PC-9 (cell line): ENCODE results near the gene MOV10L1. TPM values are rescaled to one million over a fixed set of nuclear protein-coding genes. Genes with fewer than 3 reads are reported as not detected.
A peak's percentile ranks its signal among the peaks of the same experiment; 100 is the strongest.

Experiments used
- BruUV-seq: library from RNA; stranded (reverse); fragments of 400-500 nt; replicated peaks from 2 replicates; lab custom pipeline; 2021; lab: Mats Ljungman, UMichigan
- CTCF ChIA-PET: fragments of 300-600 bp; sonication (Branson Sonifier 250); formaldehyde crosslinking; loops from one replicate; lab custom pipeline; 2022; ENCODE audit warnings: antibody characterized with exemption; lab: Charles Lee
- POLR2A ChIA-PET: fragments of 300-600 bp; sonication (Branson Sonifier 250); formaldehyde crosslinking; loops from one replicate; lab custom pipeline; 2022; ENCODE audit warnings: antibody characterized with exemption; ENCODE audit not compliant: unreplicated experiment; lab: Charles Lee
- DNase-seq, 2 experiments: peaks; one replicate each; pipeline versions ENCODE4 v3.0.0 to v3.0.0-alpha.2; 2015 to 2022; ENCODE audit warnings: mixed read lengths in 1 of 2
- H2AFZ ChIP-seq: fragments of 200-600 bp; sonication (generic); 2 replicates; pipeline ENCODE4 v1.8.1; 2017; ENCODE audit warnings: antibody characterized with exemption
- H3F3A ChIP-seq: fragments of 200-600 bp; sonication (generic); 2 replicates; pipeline ENCODE4 v1.8.1; 2017; ENCODE audit warnings: antibody characterized with exemption, mild to moderate bottlenecking, low read depth; ENCODE audit not compliant: insufficient read depth
- H3K27ac ChIP-seq: fragments of 200-600 bp; sonication (generic); 2 replicates; pipeline ENCODE4 v1.6.1; 2016; ENCODE audit warnings: mixed run types
- H3K27me3 ChIP-seq: fragments of 200-600 bp; sonication (generic); 2 replicates; pipeline ENCODE4 v1.6.1; 2016; ENCODE audit warnings: low read depth, mixed run types; ENCODE audit not compliant: insufficient read depth
- H3K36me3 ChIP-seq: fragments of 200-600 bp; sonication (generic); 2 replicates; pipeline ENCODE4 v1.6.1; 2016; ENCODE audit warnings: low read depth, mixed run types
- H3K4me1 ChIP-seq: fragments of 200-600 bp; sonication (generic); replicated peaks from 2 replicates; pipeline ENCODE4 v1.6.1; 2016; ENCODE audit warnings: mixed run types; ENCODE audit not compliant: insufficient read depth
- H3K4me2 ChIP-seq: fragments of 200-600 bp; sonication (generic); 2 replicates; pipeline ENCODE4 v1.6.1; 2017; ENCODE audit warnings: mixed run types
- H3K4me3 ChIP-seq: fragments of 200-600 bp; sonication (generic); 2 replicates; pipeline ENCODE4 v1.6.1; 2016; ENCODE audit warnings: mixed run types
- H3K79me2 ChIP-seq: fragments of 200-600 bp; sonication (generic); 2 replicates; pipeline ENCODE4 v1.6.1; 2017; ENCODE audit warnings: low read depth, mixed run types
- H3K9me2 ChIP-seq: fragments of 200-600 bp; sonication (generic); 2 replicates; pipeline ENCODE4 v1.8.1; 2017; ENCODE audit warnings: mild to moderate bottlenecking; ENCODE audit not compliant: insufficient read depth
- H3K9me3 ChIP-seq: fragments of 200-600 bp; sonication (generic); 2 replicates; pipeline ENCODE4 v1.8.1; 2016; ENCODE audit warnings: low read depth; ENCODE audit not compliant: insufficient read depth
- H4K20me1 ChIP-seq: fragments of 200-600 bp; sonication (generic); 2 replicates; pipeline ENCODE4 v1.8.1; 2017; ENCODE audit not compliant: insufficient read depth
- CTCF ChIP-seq: fragments of 200-600 bp; sonication (generic); conservative IDR thresholded peaks from 2 replicates; pipeline ENCODE4 v1.6.1; 2017; ENCODE audit warnings: mixed run types, antibody characterized with exemption, mild to moderate bottlenecking, moderate library complexity
- EZH2 ChIP-seq: fragments of 200-600 bp; sonication (generic); IDR thresholded peaks from 2 replicates; pipeline ENCODE4 v1.8.0; 2017; ENCODE audit warnings: antibody characterized with exemption, low read depth
- intact Hi-C: fragments of 100-400 bp; cut with micrococcal nuclease; formaldehyde crosslinking; loops from one replicate; pipeline ENCODE4 v1.10.0; 2022; ENCODE audit not compliant: unreplicated experiment
- total RNA-seq: library from RNA; stranded (reverse); gene quantifications from 2 replicates; pipeline ENCODE4 v1.2.3, GENCODE V29; 2021

Gene MOV10L1
- total RNA-seq, 1 experiment from 2014 or later: not detected

DNA sequence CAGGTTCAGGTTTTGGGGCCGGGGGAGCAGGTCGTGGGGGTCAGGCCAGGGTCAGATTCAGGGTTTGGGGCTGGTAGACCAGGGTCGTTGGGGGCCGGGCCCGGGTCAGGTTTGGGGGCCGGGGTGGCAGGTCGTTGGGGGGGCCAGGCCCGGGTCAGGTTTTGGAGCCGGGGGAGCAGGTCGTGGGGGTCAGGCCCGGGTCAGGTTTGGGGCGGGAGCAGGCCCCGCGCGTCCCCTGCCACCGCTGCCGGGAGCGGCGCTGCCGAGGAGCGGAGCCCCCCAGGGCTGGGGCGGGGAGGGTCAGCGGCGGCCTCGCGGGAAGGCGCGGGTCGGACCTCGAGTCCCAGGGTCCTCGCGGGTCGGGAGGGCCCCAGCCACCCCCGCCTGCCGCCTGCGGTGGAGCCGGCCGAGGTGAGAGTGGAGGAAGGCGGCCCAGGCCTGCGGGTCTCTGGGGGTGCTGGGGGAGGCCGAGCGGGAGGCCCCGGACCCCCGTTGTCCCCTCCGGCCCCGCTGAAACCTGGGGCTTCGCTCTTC lies 96.4 kb downstream of the MOV10L1 start:
- Histone ChIP-seq H3K9me2 (no peaks in the 10 kb centered on the region), H3K9me3 (no peaks in the 10 kb centered on the region), H3K4me1 (peaks cover 44% of the 10 kb centered on the region), H3K27ac (no peak overlapping the region), H3K79me2 (peaks cover 52% of the 10 kb centered on the region), H4K20me1 (peaks cover 44% of the 10 kb centered on the region), H3F3A (peaks cover 30% of the 10 kb centered on the region), H3K4me2 (peak overlapping the region; percentile 92), H3K36me3 (0 out of 2 replicates have a peak, but pooled peaks cover 9% of the 10 kb centered on the region), H3K27me3 (no peaks in the 10 kb centered on the region), H2AFZ (peak overlapping the region; percentile 29), H3K4me3 (peak overlapping the region; percentile 75)
- CTCF ChIA-PET: no interaction called here
- intact Hi-C loops: no loop called here
- no peak for DNase-seq
- no peak for TF ChIP-seq CTCF
- POLR2A ChIA-PET: no interaction called here
- no TSS peak for BruUV-seq

DNA sequence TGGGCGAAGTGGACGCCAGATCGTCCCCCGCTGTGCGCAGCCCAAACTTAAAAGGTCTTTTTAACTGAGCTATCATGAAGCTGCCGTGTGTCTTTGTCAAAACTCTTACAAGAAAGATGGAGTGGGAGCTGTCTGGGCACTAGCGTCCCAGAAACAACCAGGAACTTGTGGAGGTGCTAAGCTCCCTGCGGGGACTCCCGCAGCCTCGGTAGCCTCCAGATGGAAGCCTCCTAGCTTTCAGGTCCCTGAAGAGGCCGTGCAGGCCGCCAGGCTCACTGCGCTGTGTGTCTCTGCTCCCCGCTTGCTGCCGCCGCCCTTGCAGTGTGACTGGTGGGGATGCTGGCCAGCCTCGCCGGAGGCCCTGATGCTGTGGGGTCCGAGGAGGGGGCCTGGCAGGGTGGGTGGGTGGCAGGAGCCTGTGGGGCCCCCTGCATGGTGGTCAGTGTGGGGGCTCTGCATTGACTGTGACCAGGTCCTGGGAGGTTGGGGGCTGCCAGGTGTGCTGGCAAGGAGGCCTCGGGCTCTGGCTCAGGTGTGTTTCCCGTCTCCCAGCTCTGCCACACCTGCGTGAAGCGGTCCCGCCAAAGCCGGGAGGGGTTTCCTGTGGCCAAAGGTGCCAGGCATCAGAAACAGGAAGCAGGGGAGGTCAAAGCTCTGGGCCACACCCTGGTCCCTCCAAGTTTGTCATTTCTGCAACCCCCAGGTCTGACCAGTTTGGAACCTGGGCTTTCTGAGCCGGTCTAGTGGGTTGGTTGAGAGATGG lies 97.1 kb downstream of the MOV10L1 start:
- Histone ChIP-seq H3K36me3 (0 out of 2 replicates have a peak, but pooled peaks cover 9% of the 10 kb centered on the region), H3K9me3 (no peaks in the 10 kb centered on the region), H3K27ac (no peak overlapping the region), H3K4me2 (peak overlapping the region; percentile 92), H3K79me2 (peaks cover 59% of the 10 kb centered on the region), H3F3A (peaks cover 23% of the 10 kb centered on the region), H4K20me1 (peaks cover 50% of the 10 kb centered on the region), H3K9me2 (no peaks in the 10 kb centered on the region), H3K4me1 (peaks cover 47% of the 10 kb centered on the region), H3K27me3 (no peaks in the 10 kb centered on the region), H3K4me3 (peak overlapping the region; percentile 75), H2AFZ (peak overlapping the region; percentile 29)
- intact Hi-C loops: no loop called here
- no peak for TF ChIP-seq CTCF
- TF ChIP-seq EZH2: no peak
- ChIA-PET CTCF (no interaction called here), POLR2A (interaction anchor here (0.6 kb wide), 1 partner anchor 29 kb away, joined by 5 read pairs; no protein-coding TSS in a partner anchor)
- BruUV-seq: no TSS peak
- peak in 1 of 2 experiments; percentile 48 for DNase-seq

GRCh38 chr22:50188356-50188755 lies 98.5 kb downstream of the MOV10L1 start:
- ChIA-PET CTCF (no interaction called here), POLR2A (no interaction called here)
- peaks cover 69% of the 10 kb centered on the region for H3K79me2 ChIP-seq
- no peaks in the 10 kb centered on the region for H3K9me2 ChIP-seq
- peaks cover 47% of the 10 kb centered on the region for H3K4me1 ChIP-seq
- no peak overlapping the region for H2AFZ ChIP-seq
- no peak overlapping the region for H3K27ac ChIP-seq
- peaks cover 59% of the 10 kb centered on the region for H4K20me1 ChIP-seq
- DNase-seq: no peak
- peaks cover 20% of the 10 kb centered on the region for H3F3A ChIP-seq
- no peaks in the 10 kb centered on the region for H3K27me3 ChIP-seq
- no peak overlapping the region for H3K4me3 ChIP-seq
- H3K4me2 ChIP-seq: no peak overlapping the region
- no peak for TF ChIP-seq EZH2
- TF ChIP-seq CTCF: no peak
- peaks cover 10% of the 10 kb centered on the region; the same call in 1 of the 2 replicates for H3K36me3 ChIP-seq
- BruUV-seq: no TSS peak
- H3K9me3 ChIP-seq: no peaks in the 10 kb centered on the region
- intact Hi-C loops: no loop called here
